ENCODE results near the gene PCLAF. TPM values are rescaled to one million over a fixed set of nuclear protein-coding genes. Genes with fewer than 3 reads are reported as not detected.

PCLAF gene
- total and polyA plus RNA-seq, 2 of the 8 experiments (the other 6 are each of a cell fraction or from before 2014, with no cell fraction given): 76.2 to 124 TPM

DNA sequence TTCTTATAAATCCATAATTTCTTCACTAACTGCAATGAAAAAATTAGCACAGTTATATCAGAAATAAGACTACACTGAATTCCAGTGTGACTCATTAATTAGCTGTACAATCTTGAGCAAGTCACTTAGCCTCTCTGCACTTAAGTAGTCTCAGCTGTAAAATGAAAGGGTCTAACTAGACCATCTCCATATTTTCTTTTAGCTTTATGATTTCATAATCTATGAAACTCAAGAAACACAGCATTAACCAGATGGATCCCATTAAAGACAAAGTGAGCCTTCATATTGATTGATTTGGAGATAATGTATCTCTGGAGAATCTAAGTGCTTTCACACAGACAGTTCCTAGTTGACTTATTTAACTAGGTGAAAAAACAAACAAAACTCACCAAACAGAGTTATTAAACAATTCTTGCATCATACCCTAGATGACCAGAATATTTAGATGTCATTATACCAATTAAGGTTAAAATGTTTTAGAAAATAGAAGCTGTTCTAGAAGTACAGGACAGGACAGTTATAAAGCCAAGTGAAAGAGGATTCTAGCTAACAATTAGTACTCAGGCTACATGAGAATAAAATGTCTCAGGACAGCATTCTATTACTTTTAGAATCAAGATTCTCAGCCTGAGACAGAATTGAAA is 36.5 kb downstream of the PCLAF start (continued):
- TF ChIP-seq, protein P1, sequence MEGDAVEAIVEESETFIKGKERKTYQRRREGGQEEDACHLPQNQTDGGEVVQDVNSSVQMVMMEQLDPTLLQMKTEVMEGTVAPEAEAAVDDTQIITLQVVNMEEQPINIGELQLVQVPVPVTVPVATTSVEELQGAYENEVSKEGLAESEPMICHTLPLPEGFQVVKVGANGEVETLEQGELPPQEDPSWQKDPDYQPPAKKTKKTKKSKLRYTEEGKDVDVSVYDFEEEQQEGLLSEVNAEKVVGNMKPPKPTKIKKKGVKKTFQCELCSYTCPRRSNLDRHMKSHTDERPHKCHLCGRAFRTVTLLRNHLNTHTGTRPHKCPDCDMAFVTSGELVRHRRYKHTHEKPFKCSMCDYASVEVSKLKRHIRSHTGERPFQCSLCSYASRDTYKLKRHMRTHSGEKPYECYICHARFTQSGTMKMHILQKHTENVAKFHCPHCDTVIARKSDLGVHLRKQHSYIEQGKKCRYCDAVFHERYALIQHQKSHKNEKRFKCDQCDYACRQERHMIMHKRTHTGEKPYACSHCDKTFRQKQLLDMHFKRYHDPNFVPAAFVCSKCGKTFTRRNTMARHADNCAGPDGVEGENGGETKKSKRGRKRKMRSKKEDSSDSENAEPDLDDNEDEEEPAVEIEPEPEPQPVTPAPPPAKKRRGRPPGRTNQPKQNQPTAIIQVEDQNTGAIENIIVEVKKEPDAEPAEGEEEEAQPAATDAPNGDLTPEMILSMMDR (IDR thresholded peaks at IDR 0.05; ENCODE audit: control extremely low read depth in 1 of 3, insufficient read depth in 1 of 3, low read depth in 1 of 3, low read length in 3 of 3): no peak
- no peak for TF ChIP-seq NANOG (IDR thresholded peaks at IDR 0.05; ENCODE audit: insufficient read depth, low read depth, low read length, poor library complexity, severe bottlenecking)
- no peak for TF ChIP-seq CREB1 (IDR thresholded peaks at IDR 0.05)

Data from H1 (cell line).